Head of caudate nucleus (tissue), 42 donors: ENCODE data around the gene RTN3.
"Not testable (repeated sequence)": the region's sequence is repeated elsewhere in the genome, so short reads cannot be mapped to it uniquely, and the experiment has no call there.

Experiments
- DNase-seq, 42 donors: peaks; one replicate each; pipeline versions ENCODE4 v3.0.0 to v3.0.0-alpha.2; 2020 to 2021; ENCODE audit warnings: mixed read lengths in 7 of 42
- intact Hi-C: fragments of 100-400 bp; cut with DNase I; formaldehyde crosslinking; loops from one replicate; pipeline ENCODE4 v1.15.0; 2022

RTN3 gene

GRCh38 chr11:63673579-63673978 lies 7.7 kb upstream of the RTN3 start:
- intact Hi-C loops: loop anchor here (5.0 kb wide), 1 partner anchor 64 kb away; no protein-coding TSS in a partner anchor
- no peak for DNase-seq

GRCh38 chr11:63680834-63681320 lies 423 bp upstream of the RTN3 start:
- intact Hi-C loops: loop anchor here (1.0 kb wide), 1 partner anchor 10 kb away; the partner anchor contains the start of gene ATL3
- peak; percentile 24 to 96 (median 69) for DNase-seq

- peak; percentile 43 to 87 (median 72) for DNase-seq
- intact Hi-C loops: no loop called here
These were observed 1.0 kb downstream of the RTN3 start for GRCh38 chr11:63682066-63683021.

GRCh38 chr11:63683133-63683991 lies 2.1 kb downstream of the RTN3 start:
- intact Hi-C loops: no loop called here
- peak in 1 of 42 donors; percentile 14 for DNase-seq

- intact Hi-C loops: not testable (repeated sequence)
These were observed 3.9 kb downstream of the RTN3 start for GRCh38 chr11:63685158-63685721.

GRCh38 chr11:63686926-63687325 lies 5.6 kb downstream of the RTN3 start:
- no peak for DNase-seq
- intact Hi-C loops: no loop called here

More at GRCh38 chr11:63685158-63685721, 3.9 kb downstream of the RTN3 start:
- DNase-seq: not testable (repeated sequence)

GRCh38 chr11:63687845-63688244 lies 6.5 kb downstream of the RTN3 start:
- intact Hi-C loops: no loop called here
- no peak for DNase-seq

- intact Hi-C loops: no loop called here
- DNase-seq: no peak
These were observed 13.3 kb downstream of the RTN3 start for GRCh38 chr11:63694596-63694995.

- DNase-seq: no peak
- intact Hi-C loops: no loop called here
These were observed 17.9 kb downstream of the RTN3 start for GRCh38 chr11:63698976-63699733.

GRCh38 chr11:63699896-63700295 lies 18.6 kb downstream of the RTN3 start:
- no peak for DNase-seq
- intact Hi-C loops: no loop called here

GRCh38 chr11:63705526-63705925 lies 24.2 kb downstream of the RTN3 start:
- DNase-seq: no peak
- intact Hi-C loops: no loop called here

GRCh38 chr11:63708764-63709163 lies 27.5 kb downstream of the RTN3 start:
- no peak for DNase-seq

GRCh38 chr11:63709336-63709884 lies 28.1 kb downstream of the RTN3 start:
- intact Hi-C loops: no loop called here
- DNase-seq: peak in 1 of 42 donors; percentile 26

More at GRCh38 chr11:63708764-63709163, 27.5 kb downstream of the RTN3 start:
- intact Hi-C loops: no loop called here

GRCh38 chr11:63710476-63711217 lies 29.3 kb downstream of the RTN3 start:
- intact Hi-C loops: no loop called here
- peak in 19 of 42 donors; percentile 18 to 55 (median 36) for DNase-seq

- intact Hi-C loops: no loop called here
- DNase-seq: no peak
These were observed 30.5 kb downstream of the RTN3 start for GRCh38 chr11:63711838-63712237.

GRCh38 chr11:63713766-63714165 lies 32.5 kb downstream of the RTN3 start:
- DNase-seq: no peak
- intact Hi-C loops: no loop called here

- no peak for DNase-seq
- intact Hi-C loops: no loop called here
These were observed 34.7 kb downstream of the RTN3 start for GRCh38 chr11:63716046-63716445.
